Endodermal cell (in vitro differentiated cells): ENCODE data around the gene MISP3. TPM values are rescaled to one million over a fixed set of nuclear protein-coding genes. Genes with fewer than 3 reads are reported as not detected.

Source experiments
- DNase-seq: peaks from one replicate; pipeline ENCODE4 v3.0.0-alpha.2; 2017
- H3K27ac ChIP-seq: 2 replicates; pipeline ENCODE4 v1.5.1; 2013; ENCODE audit warnings: mild to moderate bottlenecking, low read depth, low read length, moderate library complexity
- H3K27me3 ChIP-seq: 2 replicates; pipeline ENCODE4 v1.6.1; 2013; ENCODE audit warnings: mild to moderate bottlenecking, low read length, moderate library complexity; ENCODE audit not compliant: insufficient read depth, control insufficient read depth, poor library complexity, severe bottlenecking
- H3K36me3 ChIP-seq: 2 replicates; pipeline ENCODE4 v1.7.0; 2013; ENCODE audit warnings: mild to moderate bottlenecking, low read length, moderate library complexity; ENCODE audit not compliant: control insufficient read depth, insufficient read depth
- H3K4me1 ChIP-seq: one replicate; pipeline ENCODE4 v1.7.0; 2013; ENCODE audit warnings: low read length; ENCODE audit not compliant: control insufficient read depth, insufficient read depth
- H3K4me3 ChIP-seq: 2 replicates; pipeline ENCODE4 v1.5.1; 2013; ENCODE audit warnings: mild to moderate bottlenecking, low read length, moderate library complexity
- H3K9ac ChIP-seq: 2 replicates; pipeline ENCODE4 v1.6.1; 2013; ENCODE audit warnings: mild to moderate bottlenecking, low read length, moderate library complexity; ENCODE audit not compliant: poor library complexity, severe bottlenecking; ENCODE audit errors: extremely low read depth
- H3K9me3 ChIP-seq: 2 replicates; pipeline ENCODE4 v1.6.1; 2013; ENCODE audit warnings: mild to moderate bottlenecking, low read length, moderate library complexity; ENCODE audit not compliant: control insufficient read depth
- H3K27ac Mint-ChIP-seq: 2 replicates; pipeline ENCODE4 v1.8.0; 2020; ENCODE audit warnings: mixed read lengths
- H3K27me3 Mint-ChIP-seq: 2 replicates; pipeline ENCODE4 v1.8.0; 2021; ENCODE audit warnings: mild to moderate bottlenecking, mixed read lengths; ENCODE audit not compliant: insufficient read depth
- H3K36me3 Mint-ChIP-seq: 2 replicates; pipeline ENCODE4 v1.8.0; 2020; ENCODE audit warnings: low read depth, mixed read lengths
- H3K4me1 Mint-ChIP-seq: 2 replicates; pipeline ENCODE4 v1.8.0; 2020; ENCODE audit warnings: mixed read lengths
- H3K4me3 Mint-ChIP-seq: 2 replicates; pipeline ENCODE4 v1.8.0; 2020; ENCODE audit warnings: mild to moderate bottlenecking, moderate library complexity, mixed read lengths
- H3K9me3 Mint-ChIP-seq: 2 replicates; pipeline ENCODE4 v1.8.0; 2020; ENCODE audit warnings: mild to moderate bottlenecking, mixed read lengths
- CTCF ChIP-seq: fragments of 200-600 bp; sonication (generic); conservative IDR thresholded peaks from 2 replicates; pipeline ENCODE4 v1.5.0; 2021; ENCODE audit warnings: antibody characterized with exemption, mild to moderate bottlenecking
- WGBS, 2 experiments: methylation state at CpG; one replicate each; pipeline versions ENCODE4 v1.1.5 to v1.1.7; 2013; ENCODE audit warnings: missing lambda C conversion rate in 2 of 2, mixed read lengths in 1 of 2; ENCODE audit not compliant: insufficient coverage in 1 of 2, insufficient read length in 1 of 2; 5-methylcytosine and 5-hydroxymethylcytosine counted together
- total RNA-seq, 2 donors: library from RNA; stranded (reverse); fragmentation: NEBNext Ultra II Directional in 1 of 2; extraction: Animal tissue kit (Norgen Biotek cat#: 25700) in 1 of 2; gene quantifications; 2 replicates in 1 of 2; 3 replicates in 1 of 2; pipeline ENCODE4 v1.2.1, GENCODE V29; 2021

The MISP3 gene
- total RNA-seq, 2 donors from 2014 or later = 0.73 to 1.4 TPM

- no peak for DNase-seq
- Histone ChIP-seq H3K4me1 (no peaks in the 10 kb centered on the region), H3K9me3 (no peaks in the 10 kb centered on the region), H3K36me3 (peaks cover 8% of the 10 kb centered on the region), H3K4me3 (no peak overlapping the region), H3K27ac (no peak overlapping the region), H3K9ac (no peak overlapping the region), H3K27me3 (peaks cover 23% of the 10 kb centered on the region)
- no peak for TF ChIP-seq CTCF
- Mint-ChIP-seq H3K36me3 (peaks cover 24% of the 10 kb centered on the region), H3K9me3 (peaks cover 1% of the 10 kb centered on the region), H3K27me3 (peaks cover 37% of the 10 kb centered on the region), H3K4me1 (no peaks in the 10 kb centered on the region), H3K27ac (no peak overlapping the region), H3K4me3 (no peak overlapping the region)
- WGBS, 2 experiments = 90 to 93% methylated on average over 2 to 11 of the region's 11 CpGs
Measured at GRCh38 chr19:14053500-14053899, 19.1 kb upstream of the MISP3 start.

GRCh38 chr19:14054099-14054498 lies 18.5 kb upstream of the MISP3 start:
- peaks cover 29% of the 10 kb centered on the region for H3K27me3 ChIP-seq
- H3K9me3 ChIP-seq = no peaks in the 10 kb centered on the region
- no peak for TF ChIP-seq CTCF
- no peak overlapping the region for H3K27ac Mint-ChIP-seq
- peaks cover 2% of the 10 kb centered on the region for H3K36me3 ChIP-seq
- WGBS, 2 experiments = 87 to 100% methylated on average over 3 to 6 of the region's 6 CpGs
- no peak overlapping the region for H3K9ac ChIP-seq
- DNase-seq = no peak
- peaks cover 43% of the 10 kb centered on the region for H3K27me3 Mint-ChIP-seq
- no peak overlapping the region for H3K4me3 Mint-ChIP-seq
- no peaks in the 10 kb centered on the region for H3K4me1 Mint-ChIP-seq
- peaks cover 21% of the 10 kb centered on the region for H3K36me3 Mint-ChIP-seq
- H3K4me1 ChIP-seq = no peaks in the 10 kb centered on the region
- no peaks in the 10 kb centered on the region for H3K9me3 Mint-ChIP-seq
- no peak overlapping the region for H3K27ac ChIP-seq
- H3K4me3 ChIP-seq = no peak overlapping the region

- TF ChIP-seq CTCF = no peak
- H3K9ac ChIP-seq = no peak overlapping the region
- Mint-ChIP-seq H3K4me1 (no peaks in the 10 kb centered on the region), H3K9me3 (no peaks in the 10 kb centered on the region), H3K27me3 (peaks cover 48% of the 10 kb centered on the region), H3K4me3 (no peak overlapping the region), H3K36me3 (peaks cover 21% of the 10 kb centered on the region), H3K27ac (no peak overlapping the region)
- H3K27me3 ChIP-seq = peaks cover 35% of the 10 kb centered on the region
- no peak overlapping the region for H3K4me3 ChIP-seq
- no peaks in the 10 kb centered on the region for H3K9me3 ChIP-seq
- H3K27ac ChIP-seq = no peak overlapping the region
- no peaks in the 10 kb centered on the region for H3K4me1 ChIP-seq
- no peaks in the 10 kb centered on the region for H3K36me3 ChIP-seq
- no peak for DNase-seq
- 83% methylated on average over 4 to 10 of the region's 11 CpGs for WGBS, 2 experiments
Measured at GRCh38 chr19:14054721-14055120, 17.9 kb upstream of the MISP3 start.
